Activated CD8-positive, alpha-beta T cell treated with anti-CD3 and anti-CD28 coated beads, Interleukin-2, amount 10 ng/mL, durations not matched to agents 7 days and 5 days (primary cell): ENCODE results near the gene CYP4F22. TPM values are rescaled to one million over a fixed set of nuclear protein-coding genes. Genes with fewer than 3 reads are reported as not detected.

Source experiments
- total RNA-seq, 2 experiments: library from RNA; stranded (reverse); gene quantifications; one replicate each; pipeline ENCODE4 v1.2.3, GENCODE V29; 2021

Gene CYP4F22
- total RNA-seq, 2 experiments from 2014 or later = 5.8 to 6.2 TPM

Other genes with a start within 250 kb of the CYP4F22 start
- gene BRD4, start 176.0 kb upstream of the CYP4F22 start, total RNA-seq = 100 to 1,000 TPM; 102 to 108 TPM
- 10 to 100 TPM; 47.4 to 48.0 TPM for gene AKAP8, start 128.7 kb upstream of the CYP4F22 start, total RNA-seq
- 10 to 100 TPM; 83.8 to 86.7 TPM for gene AKAP8L, start 89.5 kb upstream of the CYP4F22 start, total RNA-seq
- 10 to 100 TPM; 31.6 to 32.7 TPM for gene WIZ, start 58.6 kb upstream of the CYP4F22 start, total RNA-seq
- gene RASAL3, start 44.0 kb upstream of the CYP4F22 start, total RNA-seq = 100 to 1,000 TPM; 104 to 107 TPM
- gene PGLYRP2, start 29.0 kb upstream of the CYP4F22 start, total RNA-seq = not detected
- not detected for gene CYP4F8, start 106.7 kb downstream of the CYP4F22 start, total RNA-seq
- gene CYP4F3, start 132.4 kb downstream of the CYP4F22 start, total RNA-seq = not detected
- gene CYP4F12, start 164.6 kb downstream of the CYP4F22 start, total RNA-seq = not detected
- not detected for gene OR10H2, start 219.5 kb downstream of the CYP4F22 start, total RNA-seq
- not detected for gene OR10H3, start 229.5 kb downstream of the CYP4F22 start, total RNA-seq